Fibroblast of pulmonary artery (primary cell): ENCODE data around the gene KPNA6.
"Not testable (repeated sequence)": the region's sequence is repeated elsewhere in the genome, so short reads cannot be mapped to it uniquely, and the experiment has no call there.

Experiments used
- DNase-seq: peaks from one replicate; pipeline ENCODE4 v3.0.0-alpha.2; 2010; ENCODE audit warnings: low read depth
- H3K4me3 ChIP-seq: replicated peaks from 2 replicates; pipeline ENCODE4 v1.5.1; 2011; ENCODE audit warnings: low read depth, mild to moderate bottlenecking, control low read depth, low read length, moderate library complexity
- TF ChIP-seq, protein P1 (sequence below): IDR thresholded peaks from 2 replicates; pipeline ENCODE4 v1.5.1; 2011; ENCODE audit warnings: mild to moderate bottlenecking, control low read depth, low read length, inconsistent platforms; ENCODE audit errors: missing control alignments

Gene KPNA6

GRCh38 chr1:32107742-32108661 lies at the start of gene KPNA6:
Gene KPNA6 (plus strand): TSS chr1:32108056. CDS start chr1:32108131, 75 bp downstream.
- peak within 1 kb of the TSS; percentile 98 for H3K4me3 ChIP-seq
- TF ChIP-seq, protein P1, sequence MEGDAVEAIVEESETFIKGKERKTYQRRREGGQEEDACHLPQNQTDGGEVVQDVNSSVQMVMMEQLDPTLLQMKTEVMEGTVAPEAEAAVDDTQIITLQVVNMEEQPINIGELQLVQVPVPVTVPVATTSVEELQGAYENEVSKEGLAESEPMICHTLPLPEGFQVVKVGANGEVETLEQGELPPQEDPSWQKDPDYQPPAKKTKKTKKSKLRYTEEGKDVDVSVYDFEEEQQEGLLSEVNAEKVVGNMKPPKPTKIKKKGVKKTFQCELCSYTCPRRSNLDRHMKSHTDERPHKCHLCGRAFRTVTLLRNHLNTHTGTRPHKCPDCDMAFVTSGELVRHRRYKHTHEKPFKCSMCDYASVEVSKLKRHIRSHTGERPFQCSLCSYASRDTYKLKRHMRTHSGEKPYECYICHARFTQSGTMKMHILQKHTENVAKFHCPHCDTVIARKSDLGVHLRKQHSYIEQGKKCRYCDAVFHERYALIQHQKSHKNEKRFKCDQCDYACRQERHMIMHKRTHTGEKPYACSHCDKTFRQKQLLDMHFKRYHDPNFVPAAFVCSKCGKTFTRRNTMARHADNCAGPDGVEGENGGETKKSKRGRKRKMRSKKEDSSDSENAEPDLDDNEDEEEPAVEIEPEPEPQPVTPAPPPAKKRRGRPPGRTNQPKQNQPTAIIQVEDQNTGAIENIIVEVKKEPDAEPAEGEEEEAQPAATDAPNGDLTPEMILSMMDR = no peak
- DNase-seq = peak; percentile 98

GRCh38 chr1:32060914-32061313 lies 46.9 kb upstream of the KPNA6 start:
- TF ChIP-seq, protein P1 = no peak
- no peak overlapping the region for H3K4me3 ChIP-seq

GRCh38 chr1:32062867-32063230 lies 45.0 kb upstream of the KPNA6 start:
- TF ChIP-seq, protein P1 = no peak
- H3K4me3 ChIP-seq = no peak overlapping the region
- DNase-seq = no peak

More at GRCh38 chr1:32060914-32061313, 46.9 kb upstream of the KPNA6 start:
- no peak for DNase-seq

- no peak overlapping the region for H3K4me3 ChIP-seq
- TF ChIP-seq, protein P1 = peak; percentile 61
- DNase-seq = peak; percentile 78
Observed at GRCh38 chr1:32063261-32063681, 44.6 kb upstream of the KPNA6 start.

- peak; percentile 53 for DNase-seq
- not testable (repeated sequence) for H3K4me3 ChIP-seq
Observed at GRCh38 chr1:32065613-32066488, 42.0 kb upstream of the KPNA6 start.

DNA sequence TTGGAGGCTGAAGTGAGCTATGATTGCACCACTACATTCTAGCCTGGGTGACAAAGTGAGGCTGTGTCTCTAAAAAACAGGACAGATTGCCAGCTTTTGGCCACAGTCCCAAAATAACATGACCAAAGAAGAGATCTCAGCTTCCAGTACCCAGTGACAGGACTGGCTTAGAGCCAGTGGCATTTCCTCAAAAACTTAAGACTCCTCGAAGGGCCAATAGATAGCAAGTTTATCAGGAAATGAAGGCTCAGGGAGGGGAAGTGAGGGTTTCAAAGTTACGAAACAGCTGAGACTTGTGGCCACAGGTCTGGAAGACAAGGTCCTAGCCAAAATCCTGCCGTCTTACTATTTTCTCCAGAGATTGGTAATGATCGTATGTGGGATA lies 41.4 kb upstream of the KPNA6 start:
- TF ChIP-seq, protein P1 = no peak
- H3K4me3 ChIP-seq = no peak overlapping the region
- DNase-seq = peak; percentile 96

DNA sequence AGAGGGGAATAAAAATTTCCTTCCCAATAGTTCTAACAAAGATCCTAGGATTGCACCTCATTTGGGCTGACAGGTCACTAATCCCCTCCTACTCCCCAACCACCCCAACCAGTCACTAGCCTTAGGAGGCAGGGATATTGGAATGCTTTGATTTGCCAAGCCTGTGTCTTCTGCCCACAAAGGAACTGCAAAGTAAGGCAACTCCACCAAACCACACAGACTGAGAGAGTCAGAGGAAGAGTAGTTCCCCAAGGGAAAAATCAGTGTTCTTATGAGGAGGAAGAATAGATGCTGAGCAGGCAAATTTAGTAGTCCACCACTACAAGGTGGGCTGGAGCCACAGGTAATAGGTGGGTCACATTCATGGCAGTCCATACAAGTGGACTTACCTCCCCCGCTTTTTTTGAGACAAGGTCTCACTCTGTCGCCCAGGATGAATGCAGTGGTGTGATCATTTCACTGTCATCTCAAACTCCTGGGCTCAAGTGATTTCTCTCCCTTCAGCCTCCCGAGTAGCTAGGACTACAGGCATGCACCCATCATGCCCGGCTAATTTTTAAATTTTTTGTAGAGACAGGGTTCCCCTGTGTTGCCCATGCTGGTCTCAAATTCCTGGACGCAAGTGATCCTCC lies 38.8 kb upstream of the KPNA6 start:
- peak; percentile 46 for DNase-seq
- H3K4me3 ChIP-seq = no peak overlapping the region
- TF ChIP-seq, protein P1 = no peak
